Esophagus squamous epithelium (tissue), 4 donors: ENCODE data around the gene ERLIN1.

Experiments
- CTCF ChIP-seq, 6 experiments: fragments of 450-650 bp in 4 of 6; fragments of 200-600 bp in 2 of 6; sonication (generic) in 2 of 6; IDR thresholded peaks; one replicate each; pipeline ENCODE4 v1.5.1; 2016 to 2019; ENCODE audit warnings: antibody characterized with exemption in 6 of 6, mild to moderate bottlenecking in 4 of 6, moderate library complexity in 4 of 6
- POLR2A ChIP-seq, 4 donors: fragments of 450-650 bp; IDR thresholded peaks; one replicate each; pipeline ENCODE4 v1.6.1; 2017; ENCODE audit warnings: antibody characterized with exemption in 4 of 4, mild to moderate bottlenecking in 4 of 4, moderate library complexity in 3 of 4

- no peak for TF ChIP-seq CTCF (IDR thresholded peaks at IDR 0.05)
- no peak for TF ChIP-seq POLR2A (IDR thresholded peaks at IDR 0.05)
Measured at GRCh38 chr10:100182908-100183307, 2.9 kb downstream of the ERLIN1 start.
